Uterus (tissue), 4 donors: ENCODE measurements around the gene EOLA1. TPM values are rescaled to one million over a fixed set of nuclear protein-coding genes. Genes with fewer than 3 reads are reported as not detected.

ENCODE experiments used
- DNase-seq, 2 donors: peaks; one replicate each; pipeline ENCODE4 v3.0.0-alpha.2; 2019 to 2020
- H3K27ac ChIP-seq, 2 donors: fragments of 200-600 bp; sonication (generic); 1 replicate in 1 of 2; 2 replicates in 1 of 2; pipeline ENCODE4 v1.5.1; 2016 to 2018
- H3K27me3 ChIP-seq, 2 donors: fragments of 200-600 bp; sonication (generic); one replicate each; pipeline ENCODE4 v1.5.1; 2018 to 2019; ENCODE audit warnings: control low read depth in 1 of 2
- H3K36me3 ChIP-seq, 2 donors: fragments of 200-600 bp; sonication (generic); one replicate each; pipeline ENCODE4 v1.5.1; 2019; ENCODE audit warnings: control low read depth in 1 of 2
- H3K4me1 ChIP-seq, 2 donors: fragments of 200-600 bp; sonication (generic); one replicate each; pipeline ENCODE4 v1.5.1; 2018 to 2019; ENCODE audit warnings: control low read depth in 1 of 2
- H3K4me3 ChIP-seq, 2 donors: fragments of 200-600 bp; sonication (generic); 1 replicate in 1 of 2; 2 replicates in 1 of 2; pipeline ENCODE4 v1.5.1; 2018 to 2019; ENCODE audit warnings: mild to moderate bottlenecking in 1 of 2
- H3K9me3 ChIP-seq, 2 donors: fragments of 200-600 bp; sonication (generic); one replicate each; pipeline ENCODE4 v1.5.1; 2019; ENCODE audit warnings: control low read depth in 1 of 2
- POLR2A ChIP-seq, 2 donors: fragments of 450-650 bp; IDR thresholded peaks; one replicate each; pipeline ENCODE4 v1.6.1; 2016; ENCODE audit warnings: antibody characterized with exemption in 2 of 2, mild to moderate bottlenecking in 1 of 2, moderate library complexity in 1 of 2
- intact Hi-C: fragments of 100-400 bp; cut with DNase I; formaldehyde crosslinking; loops from one replicate; pipeline ENCODE4 v1.15.1; 2023; ENCODE audit warnings: low total_unique reads
- total RNA-seq, 4 donors: library from RNA; depleted of rRNA in 3 of 4; stranded (reverse); fragments of >200 nt in 3 of 4; gene quantifications; one replicate each; pipeline versions ENCODE4 v1.1.0 to v1.2.4, GENCODE V29; 2014 to 2023
- TF ChIP-seq, protein P1 (sequence below), 4 experiments: fragments of 200-600 bp in 2 of 4; fragments of 450-650 bp in 2 of 4; sonication (generic) in 2 of 4; IDR thresholded peaks; one replicate each; pipeline ENCODE4 v1.5.1; 2016 to 2019; ENCODE audit warnings: antibody characterized with exemption in 4 of 4, mild to moderate bottlenecking in 2 of 4, moderate library complexity in 1 of 4
- donor health status: DM: yes; HTN: yes; CAD: no.

Gene EOLA1
- total RNA-seq, 4 donors from 2014 or later: 9.1 to 23.6 (median 13.6) TPM

DNA sequence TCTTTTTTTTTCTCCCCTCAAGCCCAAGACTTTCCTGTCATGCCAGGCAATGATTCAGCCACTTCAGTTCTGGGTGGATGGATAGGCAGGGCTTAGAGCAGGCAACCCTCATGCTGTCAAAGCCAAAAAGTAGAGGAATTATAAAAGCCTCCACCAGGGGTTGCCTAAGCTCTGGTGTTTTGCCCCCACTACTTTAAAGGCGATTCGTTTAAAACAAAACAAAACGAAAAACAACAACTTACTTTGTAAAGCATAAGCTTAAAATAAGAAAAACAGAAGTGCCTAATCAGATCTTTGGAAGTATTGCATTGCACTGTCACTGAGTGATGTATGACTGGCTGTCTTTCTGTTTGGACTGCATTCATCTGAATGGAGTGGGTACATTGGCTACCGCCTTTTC lies 30.4 kb upstream of the EOLA1 start:
- no peak overlapping the region for H3K4me3 ChIP-seq
- no peaks in the 10 kb centered on the region for H3K36me3 ChIP-seq
- no peaks in the 10 kb centered on the region for H3K27me3 ChIP-seq
- DNase-seq: no peak
- no peak for TF ChIP-seq POLR2A (IDR thresholded peaks at IDR 0.05)
- TF ChIP-seq, protein P1, sequence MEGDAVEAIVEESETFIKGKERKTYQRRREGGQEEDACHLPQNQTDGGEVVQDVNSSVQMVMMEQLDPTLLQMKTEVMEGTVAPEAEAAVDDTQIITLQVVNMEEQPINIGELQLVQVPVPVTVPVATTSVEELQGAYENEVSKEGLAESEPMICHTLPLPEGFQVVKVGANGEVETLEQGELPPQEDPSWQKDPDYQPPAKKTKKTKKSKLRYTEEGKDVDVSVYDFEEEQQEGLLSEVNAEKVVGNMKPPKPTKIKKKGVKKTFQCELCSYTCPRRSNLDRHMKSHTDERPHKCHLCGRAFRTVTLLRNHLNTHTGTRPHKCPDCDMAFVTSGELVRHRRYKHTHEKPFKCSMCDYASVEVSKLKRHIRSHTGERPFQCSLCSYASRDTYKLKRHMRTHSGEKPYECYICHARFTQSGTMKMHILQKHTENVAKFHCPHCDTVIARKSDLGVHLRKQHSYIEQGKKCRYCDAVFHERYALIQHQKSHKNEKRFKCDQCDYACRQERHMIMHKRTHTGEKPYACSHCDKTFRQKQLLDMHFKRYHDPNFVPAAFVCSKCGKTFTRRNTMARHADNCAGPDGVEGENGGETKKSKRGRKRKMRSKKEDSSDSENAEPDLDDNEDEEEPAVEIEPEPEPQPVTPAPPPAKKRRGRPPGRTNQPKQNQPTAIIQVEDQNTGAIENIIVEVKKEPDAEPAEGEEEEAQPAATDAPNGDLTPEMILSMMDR (IDR thresholded peaks at IDR 0.05): no peak
- intact Hi-C loops: no loop called here
- H3K27ac ChIP-seq: no peak overlapping the region
- no peaks in the 10 kb centered on the region for H3K9me3 ChIP-seq
- H3K4me1 ChIP-seq: no peaks in the 10 kb centered on the region

DNA sequence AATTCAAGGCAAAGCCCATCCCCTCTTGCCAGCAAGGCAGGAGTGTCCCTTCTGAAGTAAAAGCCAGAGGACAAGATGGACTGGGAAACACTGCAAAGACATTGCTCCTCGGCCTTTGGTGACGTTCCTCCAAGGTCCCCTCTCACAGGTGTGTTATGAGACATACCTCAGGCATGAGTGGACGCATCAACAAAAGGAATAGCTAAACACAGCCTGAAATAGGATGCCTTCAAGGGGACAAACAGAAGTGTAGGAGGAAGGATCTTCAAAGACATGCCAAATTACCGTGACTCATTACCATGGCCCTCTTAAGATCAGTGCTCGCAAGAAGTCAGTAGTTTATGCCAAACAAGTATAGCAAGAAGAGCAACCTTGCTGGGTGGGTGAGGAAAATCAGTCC lies 29.7 kb upstream of the EOLA1 start:
- intact Hi-C loops: no loop called here
- H3K27me3 ChIP-seq: no peaks in the 10 kb centered on the region
- no peak overlapping the region for H3K4me3 ChIP-seq
- no peaks in the 10 kb centered on the region for H3K9me3 ChIP-seq
- no peaks in the 10 kb centered on the region for H3K36me3 ChIP-seq
- DNase-seq: no peak
- H3K27ac ChIP-seq: no peak overlapping the region
- H3K4me1 ChIP-seq: no peaks in the 10 kb centered on the region
- no peak for TF ChIP-seq POLR2A (IDR thresholded peaks at IDR 0.05)
- TF ChIP-seq, protein P1 (IDR thresholded peaks at IDR 0.05): no peak

DNA sequence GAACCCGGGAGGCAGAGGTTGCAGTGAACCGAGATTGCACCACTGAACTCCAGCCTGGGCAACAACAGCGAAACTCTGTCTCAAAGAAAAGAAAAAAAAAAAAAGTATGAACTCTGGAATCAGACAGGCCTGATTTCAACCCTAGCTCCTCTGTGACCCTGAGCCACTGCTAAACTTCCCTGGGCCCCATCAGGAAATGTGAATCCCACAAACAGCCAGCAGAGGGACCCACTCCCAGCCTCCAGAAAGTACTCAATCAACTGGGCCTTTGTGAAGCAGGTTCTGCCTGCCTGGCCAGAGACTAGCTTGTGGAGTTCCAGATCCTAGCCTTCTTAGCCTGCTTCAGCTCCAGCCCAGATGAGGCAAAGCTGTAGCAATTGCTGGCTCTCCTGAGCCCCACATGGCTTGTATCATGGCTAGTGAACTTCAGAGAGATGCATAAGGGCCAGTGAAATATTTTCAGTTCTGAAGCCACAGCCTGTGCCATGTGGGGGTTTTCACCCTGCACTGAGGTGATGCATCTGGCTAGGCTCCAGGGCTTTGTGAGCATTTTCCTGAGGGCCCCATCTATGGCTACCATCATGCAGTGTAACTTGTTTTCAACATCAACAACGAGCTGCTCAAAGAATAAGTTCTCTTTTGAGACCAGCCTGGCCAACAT lies 28.5 kb upstream of the EOLA1 start:
- H3K4me3 ChIP-seq: no peak overlapping the region
- TF ChIP-seq POLR2A (IDR thresholded peaks at IDR 0.05): no peak
- TF ChIP-seq, protein P1 (IDR thresholded peaks at IDR 0.05): peak; percentile 20 to 39 (median 28)
- no peaks in the 10 kb centered on the region for H3K36me3 ChIP-seq
- no peak overlapping the region for H3K27ac ChIP-seq
- peak; percentile 21 to 27 for DNase-seq
- H3K27me3 ChIP-seq: no peaks in the 10 kb centered on the region
- H3K9me3 ChIP-seq: no peaks in the 10 kb centered on the region
- intact Hi-C loops: no loop called here
- no peaks in the 10 kb centered on the region for H3K4me1 ChIP-seq

DNA sequence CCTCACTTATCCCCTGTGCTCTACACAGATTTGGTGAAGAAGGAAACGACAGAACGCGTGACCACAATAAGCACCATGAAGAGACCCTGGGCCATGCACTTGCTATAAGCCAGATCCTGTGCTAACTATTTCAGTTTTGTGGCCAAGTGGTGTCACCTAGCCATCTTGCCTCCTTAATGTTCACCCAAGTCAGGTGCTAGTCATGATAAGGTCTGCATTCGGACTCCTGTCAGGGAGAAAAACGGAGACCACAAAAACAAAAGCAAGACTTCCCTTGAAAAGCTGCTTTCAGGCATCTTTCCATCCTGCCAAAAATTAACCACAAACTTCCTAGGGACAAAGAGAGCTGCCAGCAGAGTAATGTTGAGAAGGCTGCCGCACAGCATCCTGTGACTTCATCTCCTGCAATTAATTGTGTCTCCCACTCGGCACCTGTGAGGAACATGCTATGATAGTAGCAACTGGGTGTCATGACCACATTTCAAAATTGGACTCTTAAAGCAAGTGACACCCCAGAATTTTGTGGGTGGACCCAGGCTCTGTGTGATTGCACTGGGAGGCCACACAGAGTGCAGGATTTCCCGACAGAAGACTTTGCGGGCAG lies 26.9 kb upstream of the EOLA1 start:
- Histone ChIP-seq H3K36me3 (no peaks in the 10 kb centered on the region), H3K4me3 (no peak overlapping the region), H3K27me3 (no peaks in the 10 kb centered on the region), H3K27ac (no peak overlapping the region), H3K4me1 (no peaks in the 10 kb centered on the region), H3K9me3 (no peaks in the 10 kb centered on the region)
- DNase-seq: no peak
- intact Hi-C loops: no loop called here
- TF ChIP-seq, protein P1 (IDR thresholded peaks at IDR 0.05): no peak
- no peak for TF ChIP-seq POLR2A (IDR thresholded peaks at IDR 0.05)

DNA sequence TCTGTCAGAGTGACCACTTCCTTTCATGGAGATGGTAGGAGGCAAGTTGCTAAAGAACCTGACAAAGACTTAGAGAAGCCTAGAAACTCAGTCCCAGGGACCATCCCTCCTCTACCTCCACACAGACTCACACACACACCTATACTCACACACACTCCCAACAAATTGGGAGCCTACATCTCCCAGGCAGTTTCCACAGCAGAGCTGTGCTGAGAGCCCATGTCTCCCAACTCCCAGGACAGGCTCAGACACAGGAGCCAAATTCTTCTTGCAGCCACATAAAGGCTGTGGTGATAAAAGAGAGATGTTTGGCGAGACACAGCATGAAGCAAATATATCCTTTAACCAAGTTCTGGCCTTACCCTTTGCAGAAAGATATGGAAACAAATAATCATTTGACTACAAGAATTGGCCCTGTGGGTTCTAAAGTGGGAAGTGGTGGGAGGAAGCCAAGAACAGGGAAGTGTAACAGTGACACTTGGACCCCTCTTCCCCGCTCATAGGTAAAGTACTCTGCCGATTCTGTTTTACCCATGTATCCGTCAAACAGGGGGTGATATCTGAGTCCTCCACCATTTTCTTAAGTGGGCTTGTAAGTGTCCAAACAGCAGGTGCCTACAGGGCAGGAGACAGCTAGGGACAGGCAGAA lies 24.7 kb upstream of the EOLA1 start:
- no peak overlapping the region for H3K4me3 ChIP-seq
- H3K27me3 ChIP-seq: no peaks in the 10 kb centered on the region
- intact Hi-C loops: no loop called here
- H3K36me3 ChIP-seq: no peaks in the 10 kb centered on the region
- no peak for DNase-seq
- H3K27ac ChIP-seq: no peak overlapping the region
- TF ChIP-seq, protein P1 (IDR thresholded peaks at IDR 0.05): no peak
- no peak for TF ChIP-seq POLR2A (IDR thresholded peaks at IDR 0.05)
- no peaks in the 10 kb centered on the region for H3K9me3 ChIP-seq
- H3K4me1 ChIP-seq: no peaks in the 10 kb centered on the region
